Osteoblast (primary cell): ENCODE data around the gene PPP2R5E. TPM values are rescaled to one million over a fixed set of nuclear protein-coding genes. Genes with fewer than 3 reads are reported as not detected.

ENCODE experiments used
- DNase-seq: peaks from one replicate; pipeline ENCODE4 v3.0.0; 2011; ENCODE audit warnings: low spot score, mixed read lengths; ENCODE audit not compliant: insufficient read length; ENCODE audit errors: missing footprints
- H2AFZ ChIP-seq: 2 replicates; pipeline ENCODE4 v1.6.0; 2011; ENCODE audit warnings: mild to moderate bottlenecking, low read length
- H3K27ac ChIP-seq: 2 replicates; pipeline ENCODE4 v1.5.1; 2011; ENCODE audit warnings: mild to moderate bottlenecking, low read depth, low read length, moderate library complexity
- H3K27me3 ChIP-seq: 2 replicates; pipeline ENCODE4 v1.6.0; 2012; ENCODE audit warnings: mild to moderate bottlenecking, control low read depth, inconsistent platforms, low read length, moderate library complexity; ENCODE audit not compliant: insufficient read depth
- H3K36me3 ChIP-seq: 2 replicates; pipeline ENCODE4 v1.5.1; 2011; ENCODE audit warnings: mild to moderate bottlenecking, low read length, control low read depth, moderate library complexity; ENCODE audit not compliant: insufficient read depth
- H3K4me1 ChIP-seq: 2 replicates; pipeline ENCODE4 v1.5.1; 2011; ENCODE audit warnings: mild to moderate bottlenecking, low read length, control low read depth, moderate library complexity; ENCODE audit not compliant: insufficient read depth
- H3K4me2 ChIP-seq: 2 replicates; pipeline ENCODE4 v1.6.0; 2011; ENCODE audit warnings: mild to moderate bottlenecking, low read length; ENCODE audit not compliant: insufficient read depth
- H3K4me3 ChIP-seq: fragments of 200-600 bp; sonication (generic); 3 replicates; pipeline ENCODE4 v1.5.1; 2012; ENCODE audit warnings: mild to moderate bottlenecking, low read length, inconsistent platforms; ENCODE audit not compliant: insufficient read depth
- H3K79me2 ChIP-seq: 2 replicates; pipeline ENCODE4 v1.6.0; 2012; ENCODE audit warnings: mild to moderate bottlenecking, low read length, control low read depth, inconsistent platforms; ENCODE audit not compliant: insufficient read depth
- H3K9me3 ChIP-seq: 2 replicates; pipeline ENCODE4 v1.5.1; 2011; ENCODE audit warnings: low read depth, low read length, control low read depth
- H4K20me1 ChIP-seq: 2 replicates; pipeline ENCODE4 v1.6.0; 2012; ENCODE audit warnings: mild to moderate bottlenecking, low read length, control low read depth; ENCODE audit not compliant: insufficient read depth
- total RNA-seq: library from RNA; depleted of rRNA; stranded (reverse); fragments of >200 nt; gene quantifications from 2 replicates; pipeline ENCODE4 v1.2.3, GENCODE V29; 2012
- TF ChIP-seq, protein P1 (sequence below): IDR thresholded peaks from 2 replicates; pipeline ENCODE4 v1.5.1; 2011; ENCODE audit warnings: mild to moderate bottlenecking, low read depth, low read length, moderate library complexity; ENCODE audit errors: extremely low read depth

The PPP2R5E gene
- total RNA-seq, 1 donor: 29.3 TPM

DNA sequence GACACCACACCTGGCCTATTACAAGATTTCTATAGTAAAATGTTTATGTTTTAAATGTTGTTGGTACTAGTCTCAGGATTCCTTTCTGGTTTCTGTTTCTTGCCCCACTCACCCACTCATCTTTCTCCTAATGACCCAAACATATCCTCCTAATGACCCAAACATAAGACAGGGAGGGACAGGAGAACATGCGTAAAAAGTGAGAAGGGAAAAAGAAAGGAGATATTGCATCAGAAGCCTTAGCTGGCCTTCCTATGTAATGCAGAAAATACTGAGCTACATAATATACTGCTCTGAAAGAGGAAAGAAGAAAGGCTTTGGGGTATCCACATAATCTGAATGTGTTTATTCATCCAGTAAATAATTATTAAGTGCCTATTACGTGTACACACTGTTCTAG, 119.8 kb downstream of the PPP2R5E start:
- Histone ChIP-seq H3K79me2 (peaks cover 38% of the 10 kb centered on the region), H3K27me3 (no peaks in the 10 kb centered on the region), H3K4me2 (no peak overlapping the region), H3K4me3 (no peak overlapping the region), H4K20me1 (peaks cover 17% of the 10 kb centered on the region), H3K27ac (no peak overlapping the region), H3K9me3 (no peaks in the 10 kb centered on the region), H3K36me3 (no peaks in the 10 kb centered on the region), H2AFZ (no peak overlapping the region), H3K4me1 (no peaks in the 10 kb centered on the region)
- TF ChIP-seq, protein P1, sequence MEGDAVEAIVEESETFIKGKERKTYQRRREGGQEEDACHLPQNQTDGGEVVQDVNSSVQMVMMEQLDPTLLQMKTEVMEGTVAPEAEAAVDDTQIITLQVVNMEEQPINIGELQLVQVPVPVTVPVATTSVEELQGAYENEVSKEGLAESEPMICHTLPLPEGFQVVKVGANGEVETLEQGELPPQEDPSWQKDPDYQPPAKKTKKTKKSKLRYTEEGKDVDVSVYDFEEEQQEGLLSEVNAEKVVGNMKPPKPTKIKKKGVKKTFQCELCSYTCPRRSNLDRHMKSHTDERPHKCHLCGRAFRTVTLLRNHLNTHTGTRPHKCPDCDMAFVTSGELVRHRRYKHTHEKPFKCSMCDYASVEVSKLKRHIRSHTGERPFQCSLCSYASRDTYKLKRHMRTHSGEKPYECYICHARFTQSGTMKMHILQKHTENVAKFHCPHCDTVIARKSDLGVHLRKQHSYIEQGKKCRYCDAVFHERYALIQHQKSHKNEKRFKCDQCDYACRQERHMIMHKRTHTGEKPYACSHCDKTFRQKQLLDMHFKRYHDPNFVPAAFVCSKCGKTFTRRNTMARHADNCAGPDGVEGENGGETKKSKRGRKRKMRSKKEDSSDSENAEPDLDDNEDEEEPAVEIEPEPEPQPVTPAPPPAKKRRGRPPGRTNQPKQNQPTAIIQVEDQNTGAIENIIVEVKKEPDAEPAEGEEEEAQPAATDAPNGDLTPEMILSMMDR: no peak
- no peak for DNase-seq

DNA sequence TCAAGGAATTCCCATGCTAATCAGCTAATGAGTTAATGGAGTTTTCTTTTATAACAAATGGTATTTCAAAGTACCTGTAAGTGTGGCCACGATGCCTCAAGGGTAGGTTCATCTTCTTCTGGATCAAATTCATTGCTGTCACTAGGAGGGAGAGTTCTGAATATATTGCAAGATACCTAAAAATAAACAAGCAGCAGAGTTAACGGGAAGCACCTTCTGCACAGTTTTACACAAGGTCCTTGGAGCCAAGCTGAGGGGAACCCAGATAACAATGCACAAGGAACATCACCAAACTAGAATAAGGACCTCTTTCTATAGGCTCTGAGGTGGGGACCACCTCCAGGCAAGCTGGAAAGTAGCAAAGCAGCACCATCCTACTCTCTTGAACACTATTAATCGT, 121.3 kb downstream of the PPP2R5E start:
- Histone ChIP-seq H3K79me2 (peaks cover 32% of the 10 kb centered on the region), H3K36me3 (no peaks in the 10 kb centered on the region), H3K4me3 (no peak overlapping the region), H3K9me3 (no peaks in the 10 kb centered on the region), H3K4me2 (no peak overlapping the region), H3K27ac (no peak overlapping the region), H4K20me1 (peaks cover 12% of the 10 kb centered on the region), H3K4me1 (no peaks in the 10 kb centered on the region), H3K27me3 (no peaks in the 10 kb centered on the region), H2AFZ (no peak overlapping the region)
- TF ChIP-seq, protein P1: no peak
- no peak for DNase-seq

DNA sequence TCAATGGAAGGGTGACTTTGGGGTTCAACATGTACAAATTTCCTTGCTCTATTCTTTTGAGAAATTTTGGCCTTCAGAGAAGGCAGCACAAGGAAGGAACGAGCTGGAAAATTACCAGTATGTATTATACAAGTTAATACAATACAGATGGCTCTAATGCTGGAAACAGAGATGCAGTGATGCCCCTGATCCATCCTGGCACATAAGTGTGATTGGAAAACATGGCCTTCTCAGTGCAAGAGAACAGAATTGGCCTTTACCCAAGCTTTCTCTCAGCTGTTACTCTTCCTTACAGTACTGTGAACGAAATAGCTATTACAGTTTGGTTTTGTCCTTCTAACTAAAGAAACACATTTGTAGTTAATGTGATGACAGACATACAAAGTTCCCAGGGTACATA, 122.0 kb downstream of the PPP2R5E start:
- no peak for DNase-seq
- Histone ChIP-seq H3K27ac (no peak overlapping the region), H3K4me1 (no peaks in the 10 kb centered on the region), H3K36me3 (no peaks in the 10 kb centered on the region), H3K27me3 (no peaks in the 10 kb centered on the region), H2AFZ (no peak overlapping the region), H3K79me2 (peaks cover 27% of the 10 kb centered on the region), H3K4me3 (no peak overlapping the region), H4K20me1 (peaks cover 6% of the 10 kb centered on the region), H3K4me2 (no peak overlapping the region), H3K9me3 (no peaks in the 10 kb centered on the region)
- TF ChIP-seq, protein P1: no peak

DNA sequence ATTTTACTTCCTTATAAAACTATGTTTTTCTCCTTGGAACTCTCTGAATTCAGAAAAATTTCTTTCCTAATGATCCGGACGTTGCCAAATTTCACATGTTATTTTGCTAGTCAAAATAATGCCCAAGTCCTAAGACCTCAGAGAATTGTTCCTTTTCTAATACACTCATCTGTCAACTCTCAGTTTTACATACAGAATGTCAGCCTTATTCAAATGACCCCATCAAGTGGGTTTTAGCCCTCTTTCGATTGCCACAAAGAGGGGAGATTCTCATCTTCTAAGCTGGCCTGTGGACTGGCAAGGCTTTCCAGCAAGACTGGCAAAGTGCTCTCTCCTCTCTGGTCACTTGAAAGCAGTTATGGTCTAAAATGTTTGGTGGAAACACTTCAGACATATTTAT, 125.2 kb downstream of the PPP2R5E start:
- H3K9me3 ChIP-seq: no peaks in the 10 kb centered on the region
- H2AFZ ChIP-seq: no peak overlapping the region
- TF ChIP-seq, protein P1: no peak
- no peaks in the 10 kb centered on the region for H3K4me1 ChIP-seq
- H4K20me1 ChIP-seq: peaks cover 3% of the 10 kb centered on the region
- H3K27me3 ChIP-seq: no peaks in the 10 kb centered on the region
- no peak overlapping the region for H3K27ac ChIP-seq
- H3K79me2 ChIP-seq: peaks cover 9% of the 10 kb centered on the region
- H3K36me3 ChIP-seq: no peaks in the 10 kb centered on the region
- no peak overlapping the region for H3K4me2 ChIP-seq
- H3K4me3 ChIP-seq: no peak overlapping the region
- DNase-seq: no peak
